ENCODE data around the gene PDE1A.

- TF ChIP-seq CTCF (conservative IDR thresholded peaks at IDR 0.05; ENCODE audit: low read depth, low read length) (no peak), EZH2phosphoT487 (IDR thresholded peaks at IDR 0.05; ENCODE audit: borderline replicate concordance, low read length) (no peak), EZH2 (IDR thresholded peaks at IDR 0.05; ENCODE audit: low read length, unreplicated experiment) (no peak)
Measured at GRCh38 chr2:182291296-182291695, 135.5 kb downstream of the PDE1A start.

Measured in PC-3 (cell line).